ENCODE measurements around the gene EYA2. TPM values are rescaled to one million over a fixed set of nuclear protein-coding genes. Genes with fewer than 3 reads are reported as not detected.
"Not testable (repeated sequence)": the region's sequence is repeated elsewhere in the genome, so short reads cannot be mapped to it uniquely, and the experiment has no call there.

The EYA2 gene
- total RNA-seq, 1 donor from 2014 or later: 15.3 TPM

- no peak for DNase-seq (ENCODE audit: low spot score)
These were observed 1.2 kb downstream of the EYA2 start for GRCh38 chr20:46895906-46896242.

DNA sequence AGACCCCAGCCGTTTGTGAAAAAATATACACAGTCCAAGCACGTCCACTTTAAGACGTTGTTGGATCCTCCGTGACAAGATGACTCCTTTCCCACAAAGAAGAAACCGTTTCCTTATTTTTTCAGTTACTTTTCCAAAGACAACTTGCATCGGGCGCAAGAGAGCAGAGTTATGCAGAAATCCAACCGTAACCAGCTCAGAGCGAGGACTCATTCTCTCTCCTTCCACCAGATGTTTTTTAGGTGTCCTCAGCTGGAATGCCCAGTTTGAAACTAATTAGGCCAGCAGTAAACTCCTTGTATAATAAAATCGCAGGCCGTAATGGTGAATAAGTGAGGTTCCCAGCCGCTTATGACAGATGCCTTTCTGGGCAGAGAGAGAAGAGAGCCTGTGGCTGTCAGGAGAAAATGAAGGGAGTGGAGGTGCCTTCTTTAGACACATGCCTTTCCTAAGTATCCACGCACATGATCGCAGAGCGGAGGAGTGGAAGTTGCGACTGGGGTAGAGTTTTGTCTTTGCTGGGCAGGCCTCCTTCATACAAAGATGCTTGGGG lies 2.8 kb downstream of the EYA2 start:
- no peak for DNase-seq (ENCODE audit: low spot score)

DNA sequence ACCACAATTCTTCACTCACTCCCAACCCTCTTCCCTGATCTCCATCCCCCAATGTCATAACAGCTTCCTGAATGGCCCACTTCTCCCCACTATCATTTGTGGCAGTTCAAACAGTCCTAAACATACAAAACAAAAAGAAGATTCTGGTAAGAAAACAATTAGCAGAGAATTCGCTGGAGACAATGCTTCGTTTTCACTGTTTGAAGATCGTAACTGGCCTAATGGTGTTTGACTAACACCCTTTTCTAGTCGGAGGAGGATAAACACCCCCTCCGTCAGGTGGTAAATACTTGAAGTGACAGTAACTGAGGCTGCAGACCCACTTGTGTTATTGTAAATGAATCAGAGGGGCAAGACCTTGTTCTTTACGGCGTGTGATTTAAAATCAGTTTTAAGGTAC lies 3.8 kb downstream of the EYA2 start:
- no peak for DNase-seq (ENCODE audit: low spot score)

- DNase-seq (ENCODE audit: low spot score): no peak
These were observed 5.0 kb downstream of the EYA2 start for GRCh38 chr20:46899621-46900020.

GRCh38 chr20:46900086-46900485 lies 5.4 kb downstream of the EYA2 start:
- DNase-seq (ENCODE audit: low spot score): no peak

DNA sequence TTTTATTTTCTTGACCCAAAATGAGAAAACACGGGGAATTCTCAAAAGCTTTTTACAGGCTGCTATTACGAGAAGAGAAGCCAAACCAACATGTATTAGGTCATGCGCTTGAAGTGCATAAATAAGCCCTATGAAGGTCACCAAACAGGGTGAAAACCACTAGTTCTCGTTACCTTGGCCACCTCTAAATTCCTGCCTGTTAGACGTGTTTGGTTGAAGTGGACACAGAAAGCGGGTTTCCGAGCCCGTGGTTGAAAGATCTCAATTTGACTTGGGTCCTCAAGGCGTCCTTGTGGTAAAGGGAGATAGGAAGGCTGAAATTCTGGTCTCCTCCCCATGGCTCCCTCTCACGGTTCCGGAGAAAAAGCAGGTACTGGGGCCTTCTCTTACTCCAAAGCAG lies 6.2 kb downstream of the EYA2 start:
- no peak for DNase-seq (ENCODE audit: low spot score)

DNA sequence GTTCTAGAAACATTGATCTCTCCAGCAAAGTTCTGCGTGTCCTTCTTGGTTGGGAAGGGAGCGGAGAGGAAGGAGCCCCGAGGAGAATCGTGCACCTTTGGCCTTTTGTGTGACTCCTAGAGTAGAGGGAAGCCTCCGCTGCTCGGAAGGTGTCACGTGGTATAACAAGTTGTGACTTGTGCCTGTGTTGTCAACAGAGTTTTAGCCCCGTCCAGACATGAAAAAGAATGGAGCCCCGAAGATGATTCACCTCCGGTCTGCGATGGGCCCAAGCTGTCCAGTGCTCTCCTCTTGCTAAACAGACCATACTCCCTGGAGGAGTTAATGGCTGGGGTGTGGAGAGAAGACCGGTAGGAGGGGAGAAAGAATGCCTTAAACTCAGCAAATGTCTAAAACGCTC lies 7.0 kb downstream of the EYA2 start:
- no peak for DNase-seq (ENCODE audit: low spot score)

- DNase-seq (ENCODE audit: low spot score): no peak
These were observed 8.6 kb downstream of the EYA2 start for GRCh38 chr20:46903256-46903655.

- no peak for DNase-seq (ENCODE audit: low spot score)
These were observed 9.3 kb downstream of the EYA2 start for GRCh38 chr20:46903937-46904336.

DNA sequence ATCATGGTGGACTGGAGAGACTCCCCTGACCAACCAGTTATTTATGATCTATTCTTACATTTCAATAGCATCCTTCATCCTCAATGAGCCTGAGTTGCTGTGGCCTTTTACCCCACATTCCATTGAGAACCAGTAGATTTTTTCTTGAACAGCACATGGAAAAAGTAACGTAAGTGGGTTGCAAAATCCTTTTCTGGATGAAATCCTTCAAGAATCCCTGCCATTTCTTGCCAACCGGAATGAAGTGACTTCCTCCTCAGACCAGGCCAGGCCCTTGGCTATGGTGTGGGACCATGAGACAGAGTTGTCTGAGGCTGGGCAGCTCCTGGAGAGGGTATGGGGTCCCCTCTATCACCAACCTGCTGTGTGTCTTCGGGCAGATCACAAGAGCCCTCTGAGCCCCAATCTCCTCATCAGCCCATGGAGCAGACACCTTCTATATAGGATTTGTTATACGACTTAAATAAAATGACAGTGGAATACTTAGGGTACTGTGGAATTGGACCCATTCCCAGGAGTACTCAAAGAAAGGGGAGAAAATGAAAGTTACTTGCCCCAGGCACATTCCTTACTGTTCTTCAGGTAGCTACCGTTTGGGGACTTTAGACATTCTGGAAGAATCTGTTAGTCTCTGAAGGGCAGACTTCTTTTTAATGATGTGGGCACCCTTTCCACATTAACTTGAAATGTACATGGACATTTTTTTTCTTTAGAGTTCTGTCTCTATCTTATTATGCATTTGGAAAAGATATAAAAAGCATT lies 10.9 kb downstream of the EYA2 start:
- DNase-seq (ENCODE audit: low spot score): no peak

DNA sequence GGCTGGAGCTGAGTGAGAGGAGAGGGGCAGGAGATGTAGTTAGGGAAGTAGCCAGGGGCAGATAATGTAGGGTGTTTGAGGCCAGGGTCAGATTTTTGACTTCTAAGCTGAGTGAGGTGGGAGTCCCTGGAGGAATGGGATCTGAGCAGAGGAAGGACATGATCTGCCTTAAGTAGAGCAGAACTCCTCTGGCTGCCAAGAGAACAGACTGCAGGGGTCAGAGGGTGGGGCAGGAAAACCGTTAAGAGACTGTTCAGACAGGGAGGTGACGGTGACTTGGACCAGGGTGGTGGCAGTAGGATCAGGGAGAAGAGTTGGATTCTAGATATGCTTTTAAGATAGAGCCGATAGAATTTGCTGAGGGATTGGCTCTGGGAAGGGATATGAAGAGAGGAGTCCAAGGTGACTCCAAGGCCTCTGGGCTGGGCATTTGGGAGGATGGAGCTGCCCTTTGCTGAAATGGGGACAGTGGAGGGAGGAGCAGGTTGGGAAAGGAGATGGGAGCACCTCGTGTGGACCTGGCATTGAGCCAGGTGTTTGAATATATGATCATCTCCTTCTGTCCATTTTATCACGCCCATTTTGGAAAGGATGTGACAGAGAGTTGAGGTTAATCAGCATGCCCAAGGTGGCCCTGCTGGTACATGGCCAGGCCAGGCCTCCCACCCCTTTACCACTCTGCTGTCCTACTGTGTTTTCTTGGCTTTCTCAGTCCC lies 18.8 kb downstream of the EYA2 start:
- no peak for DNase-seq (ENCODE audit: low spot score)

GRCh38 chr20:46914789-46915379 lies 20.2 kb downstream of the EYA2 start:
- no peak for DNase-seq (ENCODE audit: low spot score)

- no peak for DNase-seq (ENCODE audit: low spot score)
These were observed 21.1 kb downstream of the EYA2 start for GRCh38 chr20:46915575-46916257.

DNA sequence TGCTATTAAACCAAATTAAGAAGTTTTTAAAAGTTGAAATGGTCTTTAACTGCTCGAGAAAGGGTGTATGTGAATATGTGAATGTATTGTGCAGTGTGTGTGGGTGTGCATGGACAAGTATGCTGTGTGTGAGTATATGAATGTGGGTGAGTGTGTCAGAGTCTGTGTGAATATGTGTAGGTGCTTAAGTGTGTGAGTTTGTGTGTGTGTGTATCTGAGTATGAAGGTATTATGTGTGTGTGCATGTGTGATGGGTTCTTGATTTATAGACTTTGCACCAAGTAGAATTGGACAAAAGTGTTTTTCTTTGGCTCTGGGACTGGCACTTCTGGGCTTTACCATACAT lies 21.6 kb downstream of the EYA2 start:
- DNase-seq (ENCODE audit: low spot score): no peak

DNA sequence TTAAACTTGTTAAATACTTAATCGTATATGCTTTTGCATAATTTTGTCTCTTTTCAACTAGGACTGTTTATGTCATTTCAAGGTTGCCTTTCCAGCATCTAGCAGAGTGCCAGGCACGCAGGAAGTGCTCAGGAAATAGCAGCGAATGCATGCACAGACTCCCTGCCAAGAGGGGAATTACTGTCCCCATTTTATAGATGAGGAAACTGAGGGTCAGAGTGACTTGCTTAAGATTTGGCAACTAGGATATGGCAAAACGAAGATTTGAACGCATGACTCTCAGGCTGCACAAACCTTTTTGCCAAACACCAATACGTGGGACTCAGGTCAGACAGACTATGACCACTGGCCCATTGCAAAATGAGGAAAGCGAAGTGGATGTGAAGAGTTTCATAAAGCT lies 22.5 kb downstream of the EYA2 start:
- no peak for DNase-seq (ENCODE audit: low spot score)

DNA sequence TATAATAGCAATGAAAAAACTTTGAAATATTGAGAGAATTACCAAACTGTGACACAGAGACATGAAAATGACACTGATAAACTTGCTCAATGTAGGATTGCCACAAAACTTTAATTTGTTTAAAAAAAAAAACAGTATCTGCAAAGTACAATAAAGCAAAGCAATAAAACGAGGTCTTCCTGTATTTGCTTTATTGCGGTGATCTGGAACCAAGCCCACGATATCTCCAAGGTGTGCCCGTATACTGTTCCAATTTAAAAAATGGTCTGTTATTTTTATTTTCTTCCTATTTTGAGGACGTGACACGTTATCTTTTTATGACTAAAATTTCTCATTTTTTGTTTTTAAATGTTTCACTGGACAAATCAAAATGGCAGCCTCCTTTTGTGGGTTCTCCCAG lies 25.5 kb downstream of the EYA2 start:
- no peak for DNase-seq (ENCODE audit: low spot score)

- not testable (repeated sequence) for DNase-seq (ENCODE audit: low spot score)
These were observed 28.2 kb downstream of the EYA2 start for GRCh38 chr20:46922841-46923240.

DNA sequence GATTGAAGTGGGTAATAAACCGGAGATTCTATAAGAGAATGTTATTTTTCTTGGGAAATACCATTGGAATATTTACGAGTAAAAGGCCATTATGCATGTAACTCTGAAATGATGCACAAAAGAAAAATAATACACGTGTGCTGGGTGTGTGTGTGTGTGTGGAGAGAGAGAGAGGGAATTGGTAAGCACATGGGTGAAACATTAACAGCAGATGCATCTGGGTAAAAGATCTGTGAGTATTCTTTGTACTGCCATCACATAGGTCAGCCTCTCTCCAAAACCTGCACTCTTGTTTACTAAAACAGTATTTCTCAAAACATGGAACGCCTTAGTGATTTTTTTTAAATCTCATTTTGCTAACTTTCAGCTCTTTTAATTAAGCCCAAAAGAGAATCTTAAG lies 28.9 kb downstream of the EYA2 start:
- no peak for DNase-seq (ENCODE audit: low spot score)

GRCh38 chr20:46928580-46929132 lies 34.0 kb downstream of the EYA2 start:
- DNase-seq (ENCODE audit: low spot score): no peak

GRCh38 chr20:46929902-46930301 lies 35.3 kb downstream of the EYA2 start:
- DNase-seq (ENCODE audit: low spot score): no peak

DNA sequence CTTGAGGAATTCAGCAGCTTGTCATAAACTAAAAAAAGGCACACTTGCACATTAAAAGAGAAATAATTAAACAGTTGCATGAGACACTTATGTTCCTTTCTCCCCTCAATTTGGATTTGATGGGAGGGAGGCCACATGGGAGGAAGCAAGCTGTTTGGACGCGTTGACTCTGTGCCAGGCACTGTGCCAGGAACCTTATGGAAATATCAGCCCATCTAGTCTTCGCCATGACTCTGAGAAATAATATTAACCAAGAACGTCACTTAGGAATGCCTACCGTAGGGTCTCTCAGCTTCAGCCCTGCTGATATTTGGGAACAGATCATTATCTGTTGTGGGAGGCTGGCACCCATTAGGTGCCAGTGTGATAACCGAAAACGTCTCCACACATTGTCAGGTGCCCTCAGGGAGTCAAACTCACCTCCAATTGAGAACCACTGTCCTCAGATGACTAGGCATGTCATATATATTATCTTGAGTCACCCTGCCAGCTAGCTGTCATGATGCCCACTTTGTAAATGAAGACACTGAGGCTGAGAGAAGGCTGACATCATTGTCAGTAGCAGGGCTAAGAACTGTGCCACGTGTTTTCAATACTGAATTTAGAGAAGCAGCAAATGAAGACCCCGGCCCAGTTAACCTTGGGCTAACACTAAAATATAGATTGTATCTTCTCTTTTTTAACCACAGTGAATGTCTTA lies 36.1 kb downstream of the EYA2 start:
- DNase-seq (ENCODE audit: low spot score): no peak

DNA sequence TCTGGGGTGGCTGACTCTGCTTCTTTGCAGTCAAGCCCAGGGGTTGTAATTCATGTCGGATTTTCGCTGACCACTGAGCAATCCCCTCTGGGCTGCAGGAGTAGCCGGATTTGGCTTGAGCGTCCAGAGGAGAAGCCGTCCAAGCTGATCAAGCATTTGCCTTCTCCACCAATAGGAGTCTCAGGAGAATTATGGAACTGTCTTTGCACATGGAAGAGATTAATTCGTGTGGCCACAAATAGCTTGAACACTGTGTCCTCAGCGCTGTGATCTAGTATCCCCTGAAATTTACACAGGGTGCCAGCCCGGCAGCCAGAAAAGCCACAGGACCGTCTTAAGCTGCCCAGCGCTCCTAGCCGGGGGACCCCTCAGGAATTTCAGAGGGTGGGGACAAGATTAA lies 37.1 kb downstream of the EYA2 start:
- no peak for DNase-seq (ENCODE audit: low spot score)
